BLaER1 treated with 17β-estradiol and CSF1 and Interleukin-3, amounts not matched to agents 10 nM and 100 nM (cell line): ENCODE data around the gene ARAP1.

Source experiments
- H3K27ac ChIP-seq, 11 experiments: shearing (Covaris generic); formaldehyde crosslinking; 2 replicates each; pipeline ENCODE4 v1.8.1; 2022
- H3K27me3 ChIP-seq, 11 experiments: shearing (Covaris generic); formaldehyde crosslinking; 2 replicates each; pipeline ENCODE4 v1.8.1; 2022
- H3K36me3 ChIP-seq, 11 experiments: shearing (Covaris generic); formaldehyde crosslinking; 2 replicates each; pipeline ENCODE4 v1.8.1; 2022
- H3K4me1 ChIP-seq, 10 experiments: shearing (Covaris generic); formaldehyde crosslinking; 2 replicates each; pipeline ENCODE4 v1.8.1; 2022
- H3K4me2 ChIP-seq, 11 experiments: shearing (Covaris generic); formaldehyde crosslinking; 2 replicates each; pipeline ENCODE4 v1.8.1; 2022
- H3K4me3 ChIP-seq, 10 experiments: shearing (Covaris generic); formaldehyde crosslinking; 2 replicates each; pipeline ENCODE4 v1.8.1; 2022
- H3K9ac ChIP-seq, 11 experiments: shearing (Covaris generic); formaldehyde crosslinking; 2 replicates each; pipeline ENCODE4 v1.8.1; 2022
- H3K9me3 ChIP-seq, 11 experiments: shearing (Covaris generic); formaldehyde crosslinking; replicated peaks in 1 of 11; 2 replicates each; pipeline ENCODE4 v1.8.1; 2022
- H4K20me1 ChIP-seq, 11 experiments: shearing (Covaris generic); formaldehyde crosslinking; 2 replicates each; pipeline ENCODE4 v1.8.1; 2022
- Cebpa-rat ChIP-seq, 11 experiments: shearing (Covaris generic); IDR thresholded peaks; 2 replicates each; pipeline ENCODE4 v1.8.1; 2022

The ARAP1 gene

GRCh38 chr11:72710278-72710677 is 41.9 kb downstream of the ARAP1 start:
- Histone ChIP-seq H3K4me2 (no peak overlapping the region), H3K27me3 (no peaks in the 10 kb centered on the region), H4K20me1 (peaks cover 41 to 100% (median 99%) of the 10 kb centered on the region in 11 experiments), H3K4me3 (no peak overlapping the region), H3K9me3 (no peaks in the 10 kb centered on the region), H3K36me3 (peaks cover 86 to 100% (median 99%) of the 10 kb centered on the region in 11 experiments), H3K27ac (no peak overlapping the region), H3K9ac (no peak overlapping the region), H3K4me1 (peaks cover 30 to 84% (median 38%) of the 10 kb centered on the region in 10 experiments)
- no peak for TF ChIP-seq Cebpa-rat (IDR thresholded peaks at IDR 0.05)

- Histone ChIP-seq H3K27ac (no peak overlapping the region), H3K27me3 (no peaks in the 10 kb centered on the region), H3K36me3 (peaks cover 88 to 100% (median 99%) of the 10 kb centered on the region in 11 experiments), H4K20me1 (peaks cover 35 to 100% (median 99%) of the 10 kb centered on the region in 11 experiments), H3K4me3 (no peak overlapping the region), H3K4me1 (peaks cover 24 to 78% (median 31%) of the 10 kb centered on the region in 10 experiments), H3K4me2 (no peak overlapping the region), H3K9me3 (no peaks in the 10 kb centered on the region), H3K9ac (no peak overlapping the region)
- TF ChIP-seq Cebpa-rat (IDR thresholded peaks at IDR 0.05): no peak
Measured at GRCh38 chr11:72709478-72710238, 42.5 kb downstream of the ARAP1 start.

DNA sequence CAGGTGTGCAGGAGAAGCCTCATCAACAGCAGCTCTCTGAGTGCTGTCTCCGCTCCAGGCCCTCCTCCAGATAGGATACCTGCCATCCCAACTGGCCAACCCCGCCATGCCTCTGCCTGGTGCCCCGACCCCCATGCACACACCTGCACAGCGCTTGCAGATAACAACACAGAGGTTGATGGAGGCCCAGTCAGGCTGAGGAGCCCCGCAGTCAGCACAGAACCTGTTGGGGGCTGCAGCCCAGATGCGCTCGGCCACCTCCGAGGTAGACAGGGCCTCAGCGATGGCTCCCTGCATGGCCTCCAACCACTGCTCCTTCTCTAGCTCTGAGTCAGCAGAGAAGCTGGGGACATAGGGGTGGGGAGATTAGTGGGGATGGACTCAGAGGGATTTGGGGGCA is 45.2 kb downstream of the ARAP1 start:
- Histone ChIP-seq H3K27ac (no peak overlapping the region), H3K4me2 (no peak overlapping the region), H3K9ac (0 out of 22 replicates have a peak overlapping the region, but pooled peaks of 1 of the 11 experiments have one; percentile 42), H3K36me3 (peaks cover 97 to 100% (median 100%) of the 10 kb centered on the region in 11 experiments), H3K4me1 (peaks cover 0 to 52% (median 8%) of the 10 kb centered on the region in 10 experiments; a peak in 12 of 20 replicates), H3K9me3 (no peaks in the 10 kb centered on the region), H4K20me1 (peaks cover 14 to 100% (median 91%) of the 10 kb centered on the region in 11 experiments), H3K4me3 (no peak overlapping the region), H3K27me3 (no peaks in the 10 kb centered on the region)
- TF ChIP-seq Cebpa-rat (IDR thresholded peaks at IDR 0.05): no peak

DNA sequence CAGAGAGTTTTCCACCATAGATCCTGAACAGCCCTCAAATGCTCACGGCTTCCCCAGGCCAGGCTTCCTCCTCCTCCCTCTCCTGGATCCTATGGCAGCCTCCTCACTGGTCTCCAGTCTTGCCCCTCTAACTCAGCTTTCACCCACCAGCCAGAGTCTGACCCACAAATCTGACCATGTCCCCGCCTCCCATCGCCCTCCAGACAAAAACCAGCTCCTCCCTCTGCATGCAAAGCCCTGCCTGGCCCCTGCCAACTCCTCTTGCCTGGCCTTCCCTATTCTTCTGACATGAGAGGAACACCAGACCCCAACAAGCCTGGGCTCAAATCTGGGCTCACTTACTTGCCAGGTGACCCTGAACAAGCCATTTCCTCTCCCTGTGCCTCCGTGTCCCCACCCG is 45.6 kb downstream of the ARAP1 start:
- Histone ChIP-seq H3K4me2 (no peak overlapping the region), H3K27ac (no peak overlapping the region; a peak in 1 of 22 replicates), H3K27me3 (no peaks in the 10 kb centered on the region), H3K9ac (0 out of 22 replicates have a peak overlapping the region, but pooled peaks of 2 of the 11 experiments have one; percentile 26 to 42), H3K4me1 (peaks cover 0 to 47% (median 6%) of the 10 kb centered on the region in 10 experiments; a peak in 8 of 20 replicates), H3K9me3 (no peaks in the 10 kb centered on the region), H3K4me3 (no peak overlapping the region), H3K36me3 (peaks cover 97 to 100% (median 100%) of the 10 kb centered on the region in 11 experiments), H4K20me1 (peaks cover 9 to 100% (median 89%) of the 10 kb centered on the region in 11 experiments; a peak in 21 of 22 replicates)
- TF ChIP-seq Cebpa-rat (IDR thresholded peaks at IDR 0.05): no peak

- TF ChIP-seq Cebpa-rat (IDR thresholded peaks at IDR 0.05): no peak
- Histone ChIP-seq H3K4me3 (no peak overlapping the region), H3K4me1 (peaks cover 0 to 38% (median 0%) of the 10 kb centered on the region in 10 experiments; a peak in 5 of 20 replicates), H4K20me1 (peaks cover 4 to 100% (median 87%) of the 10 kb centered on the region in 11 experiments; a peak in 21 of 22 replicates), H3K9me3 (no peaks in the 10 kb centered on the region), H3K27ac (no peak overlapping the region; a peak in 1 of 22 replicates), H3K36me3 (peaks cover 97 to 100% (median 100%) of the 10 kb centered on the region in 11 experiments), H3K27me3 (no peaks in the 10 kb centered on the region), H3K9ac (peak overlapping the region in 3 of 11 experiments; percentile 14 to 42 (median 26); a peak in 2 of 22 replicates), H3K4me2 (no peak overlapping the region)
Measured at GRCh38 chr11:72705442-72706365, 46.5 kb downstream of the ARAP1 start.

DNA sequence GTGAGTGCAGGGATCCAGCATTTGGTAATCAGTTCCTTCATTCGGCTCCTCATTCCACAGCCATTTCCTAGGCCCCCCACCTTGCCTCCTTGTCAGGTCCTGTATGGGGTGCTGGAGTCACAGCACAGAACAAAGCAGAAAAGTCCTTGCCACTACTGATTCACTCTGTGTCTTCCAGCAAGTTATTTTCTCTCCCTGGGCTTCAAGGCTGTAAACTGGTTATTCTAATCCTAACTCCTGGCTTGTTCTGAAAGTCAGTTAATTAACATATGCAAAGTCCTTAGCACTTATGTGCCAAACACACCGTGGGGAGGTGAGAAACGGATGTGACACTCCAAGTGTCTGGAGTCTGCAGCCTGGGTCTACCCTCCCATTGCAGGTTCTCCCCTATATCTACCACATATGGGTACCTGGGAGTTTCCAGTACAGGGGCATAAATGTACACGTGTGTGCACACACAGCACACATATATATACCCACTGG is 47.4 kb downstream of the ARAP1 start:
- H3K4me2 ChIP-seq: no peak overlapping the region
- no peak overlapping the region for H3K9ac ChIP-seq
- TF ChIP-seq Cebpa-rat (IDR thresholded peaks at IDR 0.05): no peak
- H4K20me1 ChIP-seq: peaks cover 4 to 100% (median 86%) of the 10 kb centered on the region in 11 experiments; a peak in 21 of 22 replicates
- no peak overlapping the region for H3K4me3 ChIP-seq
- no peaks in the 10 kb centered on the region for H3K9me3 ChIP-seq
- H3K27me3 ChIP-seq: no peaks in the 10 kb centered on the region
- peaks cover 97 to 100% (median 100%) of the 10 kb centered on the region in 11 experiments for H3K36me3 ChIP-seq
- no peak overlapping the region for H3K27ac ChIP-seq
- H3K4me1 ChIP-seq: peaks cover 0 to 32% (median 0%) of the 10 kb centered on the region in 10 experiments; a peak in 4 of 20 replicates

- no peaks in the 10 kb centered on the region for H3K9me3 ChIP-seq
- no peak for TF ChIP-seq Cebpa-rat (IDR thresholded peaks at IDR 0.05)
- H3K36me3 ChIP-seq: peaks cover 97 to 100% (median 100%) of the 10 kb centered on the region in 11 experiments
- no peak overlapping the region for H3K27ac ChIP-seq
- H3K27me3 ChIP-seq: no peaks in the 10 kb centered on the region
- H3K9ac ChIP-seq: 0 out of 22 replicates have a peak overlapping the region, but pooled peaks of 1 of the 11 experiments have one; percentile 10
- no peak overlapping the region for H3K4me3 ChIP-seq
- peaks cover 4 to 100% (median 86%) of the 10 kb centered on the region in 11 experiments; a peak in 21 of 22 replicates for H4K20me1 ChIP-seq
- H3K4me2 ChIP-seq: no peak overlapping the region
- H3K4me1 ChIP-seq: peaks cover 0 to 26% (median 0%) of the 10 kb centered on the region in 10 experiments; a peak in 4 of 20 replicates
Measured at GRCh38 chr11:72704028-72704782, 48.0 kb downstream of the ARAP1 start.
